Activated CD8-positive, alpha-beta T cell treated with anti-CD3 and anti-CD28 coated beads for 36 hours (primary cell): ENCODE data around the gene SOX8. TPM values are rescaled to one million over a fixed set of nuclear protein-coding genes. Genes with fewer than 3 reads are reported as not detected.

ENCODE experiments used
- ATAC-seq: fragments of 200-7000 bp; cut with Tn5 transposase; one replicate; pipeline ENCODE4 v1.10.0; 2021; ENCODE audit warnings: mild to moderate bottlenecking, moderate library complexity
- CTCF ChIA-PET: fragments of 350-600 bp; sonication (Branson Sonifier 250); formaldehyde crosslinking; loops from one replicate; lab custom pipeline; 2021; ENCODE audit warnings: antibody characterized with exemption; lab: Charles Lee
- POLR2A ChIA-PET: fragments of 350-600 bp; sonication (Branson Sonifier 250); formaldehyde crosslinking; loops from one replicate; lab custom pipeline; 2021; ENCODE audit warnings: antibody characterized with exemption; lab: Charles Lee
- DNase-seq: peaks from one replicate; pipeline ENCODE4 v3.0.0-alpha.2; 2020
- H3K27ac Mint-ChIP-seq: one replicate; pipeline ENCODE4 v1.8.0; 2021; ENCODE audit warnings: mild to moderate bottlenecking, mixed read lengths
- H3K27me3 Mint-ChIP-seq: one replicate; pipeline ENCODE4 v1.8.0; 2021; ENCODE audit warnings: mixed read lengths
- H3K36me3 Mint-ChIP-seq: one replicate; pipeline ENCODE4 v1.8.0; 2021; ENCODE audit warnings: low read depth, mixed read lengths
- H3K4me1 Mint-ChIP-seq: one replicate; pipeline ENCODE4 v1.8.0; 2021; ENCODE audit warnings: low read depth, mixed read lengths
- H3K4me3 Mint-ChIP-seq: one replicate; pipeline ENCODE4 v1.8.0; 2021; ENCODE audit warnings: mild to moderate bottlenecking, moderate library complexity, mixed read lengths
- H3K9me3 Mint-ChIP-seq: one replicate; pipeline ENCODE4 v1.8.0; 2021; ENCODE audit warnings: mixed read lengths
- CTCF ChIP-seq: fragments of 200-600 bp; IDR thresholded peaks from one replicate; pipeline ENCODE4 v1.8.0; 2022; ENCODE audit warnings: antibody characterized with exemption, mild to moderate bottlenecking
- intact Hi-C: fragments of 100-400 bp; cut with micrococcal nuclease; formaldehyde crosslinking; loops from one replicate; pipeline ENCODE4 v1.10.0; 2022
- total RNA-seq, 2 experiments: library from RNA; stranded (reverse); gene quantifications; one replicate each; pipeline ENCODE4 v1.2.3, GENCODE V29; 2021

The SOX8 gene
- total RNA-seq, 2 experiments from 2014 or later = 1.6 to 2.1 TPM

- ChIA-PET POLR2A (interaction anchor here (3.8 kb wide), 1 partner anchor 8 kb away, joined by 30 read pairs; the partner anchor contains the start of gene SOX8), CTCF (no interaction called here)
- no peak for ATAC-seq
- no peak for DNase-seq
- Mint-ChIP-seq H3K27me3 (no peaks in the 10 kb centered on the region), H3K27ac (no peak overlapping the region), H3K4me1 (peaks cover 15% of the 10 kb centered on the region), H3K4me3 (no peak overlapping the region), H3K36me3 (peaks cover 4% of the 10 kb centered on the region), H3K9me3 (no peaks in the 10 kb centered on the region)
- no peak for TF ChIP-seq CTCF
- intact Hi-C loops = no loop called here
Observed at GRCh38 chr16:972316-973002, 9.1 kb upstream of the SOX8 start.

- intact Hi-C loops = no loop called here
- no peak for DNase-seq
- Mint-ChIP-seq H3K27me3 (no peaks in the 10 kb centered on the region), H3K4me3 (no peak overlapping the region), H3K27ac (no peak overlapping the region), H3K4me1 (peaks cover 20% of the 10 kb centered on the region), H3K9me3 (no peaks in the 10 kb centered on the region), H3K36me3 (peaks cover 3% of the 10 kb centered on the region)
- TF ChIP-seq CTCF = no peak
- ChIA-PET POLR2A (no interaction called here), CTCF (no interaction called here)
- no peak for ATAC-seq
Observed at GRCh38 chr16:973366-973765, 8.2 kb upstream of the SOX8 start.

GRCh38 chr16:974001-974601 lies 7.5 kb upstream of the SOX8 start:
- Mint-ChIP-seq H3K36me3 (no peaks in the 10 kb centered on the region), H3K27me3 (no peaks in the 10 kb centered on the region), H3K9me3 (no peaks in the 10 kb centered on the region), H3K4me1 (peaks cover 15% of the 10 kb centered on the region), H3K27ac (no peak overlapping the region), H3K4me3 (no peak overlapping the region)
- POLR2A ChIA-PET = no interaction called here
- CTCF ChIA-PET = no interaction called here
- ATAC-seq (no peak), DNase-seq (no peak)
- no peak for TF ChIP-seq CTCF
- intact Hi-C loops = no loop called here

DNA sequence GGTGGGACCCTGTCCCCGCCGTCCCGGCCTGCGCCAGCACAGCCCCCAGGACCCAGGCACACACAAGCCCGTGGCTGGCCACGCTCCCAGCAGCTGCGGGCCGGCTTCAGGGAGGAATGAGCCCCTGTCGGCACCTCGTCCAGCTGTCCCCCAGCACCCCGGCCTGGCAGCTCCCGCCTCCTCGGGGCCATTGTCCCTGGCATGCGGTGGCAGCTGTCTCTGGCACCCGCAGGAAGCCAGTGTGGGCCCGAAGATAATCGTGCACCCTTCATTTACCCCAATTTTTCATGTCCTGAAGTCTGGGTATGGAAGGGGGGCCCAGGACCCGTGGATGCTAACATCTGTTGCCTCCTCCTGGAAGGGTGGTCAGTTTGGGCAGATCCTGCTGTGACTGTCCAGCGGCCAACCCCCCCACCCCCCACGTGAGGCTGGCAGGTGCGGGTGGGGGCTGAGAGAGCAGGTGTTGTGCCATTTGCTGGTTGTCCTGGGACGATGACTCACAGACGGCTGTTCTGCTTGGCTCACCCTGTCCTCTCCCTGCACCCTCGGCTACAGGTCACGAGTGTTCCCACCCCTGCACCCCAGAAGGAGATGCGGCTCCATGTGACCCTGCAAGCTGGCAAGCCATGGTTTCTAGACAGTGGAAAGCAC lies 6.8 kb upstream of the SOX8 start:
- CTCF ChIA-PET = no interaction called here
- Mint-ChIP-seq H3K36me3 (no peaks in the 10 kb centered on the region), H3K27me3 (no peaks in the 10 kb centered on the region), H3K4me1 (peaks cover 10% of the 10 kb centered on the region), H3K27ac (no peak overlapping the region), H3K4me3 (no peak overlapping the region), H3K9me3 (no peaks in the 10 kb centered on the region)
- POLR2A ChIA-PET = interaction anchor here (1.1 kb wide), 1 partner anchor 10 kb away, joined by 4 read pairs; no protein-coding TSS in a partner anchor
- no peak for DNase-seq
- TF ChIP-seq CTCF = no peak
- no peak for ATAC-seq
- intact Hi-C loops = no loop called here

GRCh38 chr16:975291-975690 lies 6.3 kb upstream of the SOX8 start:
- intact Hi-C loops = no loop called here
- H3K36me3 Mint-ChIP-seq = no peaks in the 10 kb centered on the region
- ChIA-PET CTCF (no interaction called here), POLR2A (interaction anchor here (1.1 kb wide), 1 partner anchor 9 kb away, joined by 4 read pairs; no protein-coding TSS in a partner anchor)
- no peaks in the 10 kb centered on the region for H3K27me3 Mint-ChIP-seq
- TF ChIP-seq CTCF = no peak
- no peak overlapping the region for H3K27ac Mint-ChIP-seq
- H3K4me1 Mint-ChIP-seq = peaks cover 10% of the 10 kb centered on the region
- no peak overlapping the region for H3K4me3 Mint-ChIP-seq
- H3K9me3 Mint-ChIP-seq = no peaks in the 10 kb centered on the region
- DNase-seq = no peak
- no peak for ATAC-seq
